Activated naive CD8-positive, alpha-beta T cell treated with anti-CD3 and anti-CD28 coated beads for 36 hours (primary cell): ENCODE measurements around the gene ZC3H15. TPM values are rescaled to one million over a fixed set of nuclear protein-coding genes. Genes with fewer than 3 reads are reported as not detected.
"Not testable (repeated sequence)": the region's sequence is repeated elsewhere in the genome, so short reads cannot be mapped to it uniquely, and the experiment has no call there.

Source experiments
- DNase-seq: peaks from one replicate; pipeline ENCODE4 v3.0.0; 2021
- H3K27ac Mint-ChIP-seq: one replicate; pipeline ENCODE4 v1.8.0; 2022; ENCODE audit warnings: mild to moderate bottlenecking, moderate library complexity, mixed read lengths
- H3K27me3 Mint-ChIP-seq: one replicate; pipeline ENCODE4 v1.8.0; 2022; ENCODE audit warnings: mild to moderate bottlenecking, mixed read lengths
- H3K36me3 Mint-ChIP-seq: one replicate; pipeline ENCODE4 v1.8.0; 2021; ENCODE audit warnings: mild to moderate bottlenecking, mixed read lengths
- H3K4me1 Mint-ChIP-seq: one replicate; pipeline ENCODE4 v1.8.0; 2021; ENCODE audit warnings: mixed read lengths
- H3K4me3 Mint-ChIP-seq: one replicate; pipeline ENCODE4 v1.8.0; 2022; ENCODE audit warnings: mild to moderate bottlenecking, moderate library complexity, mixed read lengths
- H3K9me3 Mint-ChIP-seq: one replicate; pipeline ENCODE4 v1.8.0; 2022; ENCODE audit warnings: mixed read lengths
- total RNA-seq, 2 experiments: library from RNA; stranded (reverse); gene quantifications; one replicate each; pipeline ENCODE4 v1.2.3, GENCODE V29; 2021

Gene ZC3H15
- 100 to 1,000 TPM; 116 to 123 TPM for total RNA-seq

- peak; percentile 95 for DNase-seq
- Mint-ChIP-seq H3K27me3 (peaks cover 4% of the 10 kb centered on the region), H3K4me3 (peak within 1 kb of the TSS; percentile 99), H3K9me3 (no peaks in the 10 kb centered on the region), H3K27ac (peak within 1 kb of the TSS; percentile 98), H3K36me3 (peaks cover 32% of the 10 kb centered on the region), H3K4me1 (peaks cover 63% of the 10 kb centered on the region)
Observed at GRCh38 chr2:186485871-186486650, at the start of gene ZC3H15. TSS of gene ZC3H15 (plus strand) at chr2:186486260. CDS start at chr2:186486383, 123 bp downstream.

- H3K27ac Mint-ChIP-seq, result no peak overlapping the region
- no peak for DNase-seq
- H3K4me3 Mint-ChIP-seq, result no peak overlapping the region
- H3K27me3 Mint-ChIP-seq, result no peaks in the 10 kb centered on the region
- peaks cover 8% of the 10 kb centered on the region for H3K9me3 Mint-ChIP-seq
- peaks cover 36% of the 10 kb centered on the region for H3K36me3 Mint-ChIP-seq
- H3K4me1 Mint-ChIP-seq, result no peaks in the 10 kb centered on the region
Observed at GRCh38 chr2:186437719-186438118, 48.3 kb upstream of the ZC3H15 start.

GRCh38 chr2:186439673-186440095, 46.4 kb upstream of the ZC3H15 start:
- H3K27me3 Mint-ChIP-seq, H3K9me3 Mint-ChIP-seq, H3K4me1 Mint-ChIP-seq, H3K27ac Mint-ChIP-seq, H3K4me3 Mint-ChIP-seq, DNase-seq: not testable (repeated sequence)
- H3K36me3 Mint-ChIP-seq, result peaks cover 31% of the 10 kb centered on the region

GRCh38 chr2:186440506-186440905, 45.6 kb upstream of the ZC3H15 start:
- H3K27ac Mint-ChIP-seq, result no peak overlapping the region
- H3K9me3 Mint-ChIP-seq, result peaks cover 8% of the 10 kb centered on the region
- no peaks in the 10 kb centered on the region for H3K27me3 Mint-ChIP-seq
- H3K4me1 Mint-ChIP-seq, result no peaks in the 10 kb centered on the region
- H3K36me3 Mint-ChIP-seq, result peaks cover 29% of the 10 kb centered on the region
- no peak overlapping the region for H3K4me3 Mint-ChIP-seq
- DNase-seq, result no peak

- H3K27me3 Mint-ChIP-seq, result no peaks in the 10 kb centered on the region
- H3K9me3 Mint-ChIP-seq, result peaks cover 8% of the 10 kb centered on the region
- H3K36me3 Mint-ChIP-seq, result peaks cover 21% of the 10 kb centered on the region
- no peak overlapping the region for H3K4me3 Mint-ChIP-seq
- H3K4me1 Mint-ChIP-seq, result no peaks in the 10 kb centered on the region
- no peak overlapping the region for H3K27ac Mint-ChIP-seq
- DNase-seq, result no peak
Observed at GRCh38 chr2:186442885-186443284, 43.2 kb upstream of the ZC3H15 start.

- H3K9me3 Mint-ChIP-seq, result peaks cover 6% of the 10 kb centered on the region
- DNase-seq, result no peak
- H3K4me1 Mint-ChIP-seq, result no peaks in the 10 kb centered on the region
- peaks cover 14% of the 10 kb centered on the region for H3K36me3 Mint-ChIP-seq
- H3K27ac Mint-ChIP-seq, result no peak overlapping the region
- no peaks in the 10 kb centered on the region for H3K27me3 Mint-ChIP-seq
- H3K4me3 Mint-ChIP-seq, result no peak overlapping the region
Observed at GRCh38 chr2:186443851-186444250, 42.2 kb upstream of the ZC3H15 start.

- Mint-ChIP-seq H3K36me3 (peaks cover 5% of the 10 kb centered on the region), H3K4me3 (no peak overlapping the region), H3K27ac (no peak overlapping the region), H3K4me1 (no peaks in the 10 kb centered on the region), H3K27me3 (no peaks in the 10 kb centered on the region), H3K9me3 (peaks cover 3% of the 10 kb centered on the region)
- DNase-seq, result no peak
Observed at GRCh38 chr2:186445506-186445905, 40.6 kb upstream of the ZC3H15 start.

- Mint-ChIP-seq H3K27ac (no peak overlapping the region), H3K36me3 (peaks cover 4% of the 10 kb centered on the region), H3K4me1 (peaks cover 4% of the 10 kb centered on the region), H3K27me3 (no peaks in the 10 kb centered on the region), H3K4me3 (no peak overlapping the region), H3K9me3 (no peaks in the 10 kb centered on the region)
- DNase-seq, result no peak
Observed at GRCh38 chr2:186455613-186456012, 30.4 kb upstream of the ZC3H15 start.

GRCh38 chr2:186456941-186457340, 29.1 kb upstream of the ZC3H15 start:
- Mint-ChIP-seq H3K27me3 (no peaks in the 10 kb centered on the region), H3K9me3 (peaks cover 3% of the 10 kb centered on the region), H3K36me3 (peaks cover 6% of the 10 kb centered on the region), H3K4me3 (no peak overlapping the region), H3K27ac (no peak overlapping the region), H3K4me1 (peaks cover 4% of the 10 kb centered on the region)
- DNase-seq, result no peak

- no peak for DNase-seq
- peaks cover 6% of the 10 kb centered on the region for H3K36me3 Mint-ChIP-seq
Observed at GRCh38 chr2:186457908-186458307, 28.2 kb upstream of the ZC3H15 start.

GRCh38 chr2:186459009-186459408, 27.1 kb upstream of the ZC3H15 start:
- Mint-ChIP-seq H3K27ac (no peak overlapping the region), H3K4me3 (no peak overlapping the region), H3K4me1 (peaks cover 9% of the 10 kb centered on the region), H3K27me3 (no peaks in the 10 kb centered on the region), H3K9me3 (peaks cover 3% of the 10 kb centered on the region), H3K36me3 (peaks cover 6% of the 10 kb centered on the region)
- DNase-seq, result no peak

More at GRCh38 chr2:186457908-186458307, 28.2 kb upstream of the ZC3H15 start:
- no peak overlapping the region for H3K4me3 Mint-ChIP-seq
- peaks cover 4% of the 10 kb centered on the region for H3K4me1 Mint-ChIP-seq
- H3K9me3 Mint-ChIP-seq, result peaks cover 3% of the 10 kb centered on the region
- no peaks in the 10 kb centered on the region for H3K27me3 Mint-ChIP-seq
- H3K27ac Mint-ChIP-seq, result no peak overlapping the region

GRCh38 chr2:186460465-186460864, 25.6 kb upstream of the ZC3H15 start:
- DNase-seq, result no peak
- Mint-ChIP-seq H3K4me3 (no peak overlapping the region), H3K27ac (no peak overlapping the region), H3K27me3 (no peaks in the 10 kb centered on the region), H3K9me3 (peaks cover 3% of the 10 kb centered on the region), H3K36me3 (peaks cover 7% of the 10 kb centered on the region), H3K4me1 (peaks cover 9% of the 10 kb centered on the region)

GRCh38 chr2:186466743-186467142, 19.3 kb upstream of the ZC3H15 start:
- DNase-seq, result no peak
- Mint-ChIP-seq H3K4me3 (no peak overlapping the region), H3K27ac (no peak overlapping the region), H3K9me3 (peaks cover 6% of the 10 kb centered on the region), H3K36me3 (peaks cover 11% of the 10 kb centered on the region), H3K27me3 (no peaks in the 10 kb centered on the region), H3K4me1 (peaks cover 8% of the 10 kb centered on the region)

GRCh38 chr2:186467421-186467820, 18.6 kb upstream of the ZC3H15 start:
- no peak for DNase-seq
- Mint-ChIP-seq H3K27ac (no peak overlapping the region), H3K9me3 (peaks cover 6% of the 10 kb centered on the region), H3K4me1 (peaks cover 8% of the 10 kb centered on the region), H3K36me3 (peaks cover 16% of the 10 kb centered on the region), H3K27me3 (no peaks in the 10 kb centered on the region), H3K4me3 (no peak overlapping the region)

- H3K4me1 Mint-ChIP-seq, H3K27me3 Mint-ChIP-seq, H3K4me3 Mint-ChIP-seq, H3K9me3 Mint-ChIP-seq, DNase-seq, H3K27ac Mint-ChIP-seq: not testable (repeated sequence)
- peaks cover 14% of the 10 kb centered on the region for H3K36me3 Mint-ChIP-seq
Observed at GRCh38 chr2:186472722-186473493, 13.2 kb upstream of the ZC3H15 start.
